Naive thymus-derived CD8-positive, alpha-beta T cell (primary cell): ENCODE measurements around the gene RPS10. TPM values are rescaled to one million over a fixed set of nuclear protein-coding genes. Genes with fewer than 3 reads are reported as not detected.

ENCODE experiments used
- ATAC-seq, 2 donors: fragments of 150-1000 bp; cut with Tn5 transposase in 1 of 2; sonication (Bioruptor Pico), chemical (Tn5 transposase) in 1 of 2; 1 replicate in 1 of 2; 2 replicates in 1 of 2; pipeline ENCODE4 v1.10.0; 2021; ENCODE audit warnings: mild to moderate bottlenecking in 2 of 2, moderate library complexity in 2 of 2
- POLR2A ChIA-PET: fragments of 350-600 bp; sonication (Branson Sonifier 250); formaldehyde crosslinking; loops from one replicate; lab custom pipeline; 2021; ENCODE audit warnings: antibody characterized with exemption; lab: Charles Lee
- DNase-seq, 10 donors: peaks; one replicate each; pipeline versions ENCODE4 v3.0.0 to v3.0.0-alpha.2; 2020 to 2022
- H3K27ac Mint-ChIP-seq, 10 donors: one replicate each; pipeline ENCODE4 v1.8.0; 2020 to 2022; ENCODE audit warnings: mild to moderate bottlenecking in 10 of 10, mixed read lengths in 10 of 10, moderate library complexity in 4 of 10, inconsistent platforms in 1 of 10
- H3K27me3 Mint-ChIP-seq, 5 donors: one replicate each; pipeline ENCODE4 v1.8.0; 2021 to 2022; ENCODE audit warnings: mixed read lengths in 5 of 5
- H3K36me3 Mint-ChIP-seq, 3 donors: one replicate each; pipeline ENCODE4 v1.8.0; 2020 to 2022; ENCODE audit warnings: mixed read lengths in 3 of 3, mild to moderate bottlenecking in 2 of 3, inconsistent platforms in 1 of 3
- H3K4me1 Mint-ChIP-seq, 4 donors: one replicate each; pipeline ENCODE4 v1.8.0; 2021 to 2022; ENCODE audit warnings: mixed read lengths in 4 of 4
- H3K4me3 Mint-ChIP-seq, 10 donors: one replicate each; pipeline ENCODE4 v1.8.0; 2020 to 2022; ENCODE audit warnings: mild to moderate bottlenecking in 10 of 10, mixed read lengths in 10 of 10, moderate library complexity in 6 of 10, inconsistent platforms in 1 of 10
- H3K9me3 Mint-ChIP-seq, 9 donors: one replicate each; pipeline ENCODE4 v1.8.0; 2020 to 2022; ENCODE audit warnings: mixed read lengths in 9 of 9, mild to moderate bottlenecking in 3 of 9, inconsistent platforms in 1 of 9, moderate library complexity in 1 of 9
- polyA plus RNA-seq, 3 donors: library from polyadenylated mRNA; unstranded; fragments of 300-500 nt; fragmentation: Illumina TruSeq; gene quantifications; one replicate each; pipeline ENCODE4 v1.2.3, GENCODE V29; 2021
- total RNA-seq, 8 experiments: library from RNA in 2 of 8; stranded (reverse) in 2 of 8; gene quantifications; one replicate each; pipeline ENCODE4 v1.2.3 and lab custom pipeline; 2021 to 2026

Gene RPS10
- 1,000 to 10,000 TPM; 2,574 to 2,591 TPM for total RNA-seq
- polyA plus RNA-seq, result 1,000 to 10,000 TPM; 2,314 to 2,962 (median 2,356) TPM
- 8.5 to 28.5 (median 19.1) reads per million in 6 experiments for total RNA-seq (lab: John Stamatoyannopoulos, UW)

DNA sequence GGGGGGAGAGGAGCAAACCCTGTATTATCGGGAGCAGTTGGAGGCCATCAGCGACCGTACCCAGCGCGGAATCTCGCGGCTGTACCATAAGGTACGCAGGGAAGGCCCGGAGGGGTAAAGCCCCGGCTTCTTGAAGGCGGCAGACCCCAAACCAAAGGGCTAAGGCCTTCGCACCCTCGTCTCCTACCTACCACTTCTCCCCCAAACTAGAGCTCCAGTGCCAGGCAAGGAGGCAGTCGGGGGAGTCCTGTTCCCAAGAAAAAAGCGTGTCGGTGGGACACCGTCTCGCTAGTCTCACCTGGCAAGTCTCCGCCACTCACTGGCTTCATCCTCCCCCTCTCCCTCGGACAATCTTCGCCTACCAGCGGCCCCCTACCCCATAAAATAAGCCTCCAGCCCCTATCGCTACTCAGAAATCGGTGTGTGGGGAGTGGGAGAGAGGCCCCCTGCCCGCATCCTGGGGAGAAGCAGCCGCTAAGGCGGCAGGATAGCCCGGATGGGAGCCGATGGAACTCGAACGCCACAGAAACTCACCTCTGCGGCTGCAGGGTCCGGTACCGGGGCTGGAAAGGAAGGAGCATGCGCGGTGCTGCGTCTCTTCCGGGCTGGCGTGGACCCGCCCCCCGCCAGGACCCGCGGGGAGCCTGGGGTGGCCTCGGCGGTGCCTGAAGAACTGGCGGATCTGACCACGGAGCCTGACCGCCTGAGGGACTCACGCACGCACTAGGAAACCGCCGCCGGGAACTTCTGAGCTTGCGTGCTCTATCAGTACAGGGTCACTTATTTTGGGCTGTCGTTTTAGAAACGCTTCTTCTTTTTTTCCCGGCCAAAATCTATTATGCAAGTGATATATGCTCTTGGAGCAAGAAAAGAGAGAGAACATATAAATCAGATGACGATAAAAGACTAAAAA lies at the start of gene RPS10:
Gene RPS10 (minus strand): TSS at position 572 of the 913 bp plus-strand sequence. CDS start 848 bp downstream, outside the sequence.
- H3K27me3 Mint-ChIP-seq, result no peaks in the 10 kb centered on the region
- peak within 1 kb of the TSS; percentile 93 to 99 (median 98) for H3K4me3 Mint-ChIP-seq
- DNase-seq, result peak; percentile 80 to 92 (median 89)
- H3K27ac Mint-ChIP-seq, result peak within 1 kb of the TSS; percentile 96 to 99 (median 98)
- peak; percentile 90 to 96 for ATAC-seq
- H3K9me3 Mint-ChIP-seq, result no peaks in the 10 kb centered on the region
- POLR2A ChIA-PET, result interaction anchor here (0.6 to 3.5 kb wide), 14 partner anchors 11 to 835 kb away, joined by 3 to 34 read pairs (median 4); partner anchors contain the start of genes HMGA1 and NUDT3
- peaks cover 4 to 47% (median 13%) of the 10 kb centered on the region in 3 donors for H3K36me3 Mint-ChIP-seq
- H3K4me1 Mint-ChIP-seq, result peaks cover 11 to 39% (median 34%) of the 10 kb centered on the region in 4 donors

DNA sequence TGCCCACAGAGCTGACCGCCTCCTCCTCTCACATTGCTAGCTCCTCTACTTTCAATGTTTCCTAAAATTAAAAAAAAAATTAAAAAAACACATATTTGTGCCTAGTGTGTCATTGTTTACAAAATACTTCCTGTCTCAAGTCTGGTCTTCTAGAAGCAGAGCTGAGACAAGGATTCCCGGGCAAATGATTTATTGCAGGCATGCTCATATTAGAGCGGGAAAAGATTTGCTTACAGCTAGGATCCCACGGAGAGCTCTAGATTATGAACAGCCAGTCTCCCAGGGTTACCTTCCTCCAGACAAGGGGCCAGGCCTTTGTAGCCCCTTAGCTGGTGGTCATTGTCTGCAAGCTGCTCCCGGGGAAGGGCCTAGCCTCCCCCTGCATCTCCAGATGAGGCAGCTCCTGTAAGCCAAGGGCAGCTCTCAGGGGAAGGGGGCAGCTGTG lies 49.4 kb upstream of the RPS10 start:
- no peak overlapping the region for H3K4me3 Mint-ChIP-seq
- H3K36me3 Mint-ChIP-seq, result no peaks in the 10 kb centered on the region
- no peaks in the 10 kb centered on the region for H3K9me3 Mint-ChIP-seq
- DNase-seq (no peak), ATAC-seq (no peak)
- POLR2A ChIA-PET, result no interaction called here
- peaks cover 0 to 1% (median 0%) of the 10 kb centered on the region in 5 donors for H3K27me3 Mint-ChIP-seq
- H3K4me1 Mint-ChIP-seq, result no peaks in the 10 kb centered on the region
- peak overlapping the region in 1 of 10 donors; percentile 36 for H3K27ac Mint-ChIP-seq

DNA sequence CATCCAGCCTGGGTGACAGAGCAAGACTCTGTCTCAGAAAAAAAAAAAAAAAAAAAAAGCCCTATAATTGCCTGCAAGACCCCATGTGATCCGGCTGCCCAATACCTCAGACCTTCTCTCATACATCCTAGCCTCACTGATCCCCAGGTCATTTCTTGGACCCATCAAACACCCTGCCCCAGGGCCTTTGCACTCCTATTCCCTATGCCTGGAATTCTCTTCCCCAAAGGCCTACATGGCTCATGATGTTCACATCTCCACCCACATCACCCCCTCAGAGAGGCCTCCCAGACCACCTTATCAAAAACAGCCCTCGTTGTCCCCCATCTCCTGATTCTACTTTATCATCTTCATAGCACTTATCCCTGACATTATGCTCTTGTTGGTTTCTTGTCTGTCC lies 48.9 kb upstream of the RPS10 start:
- no peaks in the 10 kb centered on the region for H3K4me1 Mint-ChIP-seq
- H3K36me3 Mint-ChIP-seq, result no peaks in the 10 kb centered on the region
- no peaks in the 10 kb centered on the region for H3K9me3 Mint-ChIP-seq
- DNase-seq (no peak), ATAC-seq (no peak)
- H3K4me3 Mint-ChIP-seq, result no peak overlapping the region
- H3K27ac Mint-ChIP-seq, result peak overlapping the region in 1 of 10 donors; percentile 36
- H3K27me3 Mint-ChIP-seq, result peaks cover 0 to 1% (median 0%) of the 10 kb centered on the region in 5 donors
- POLR2A ChIA-PET, result interaction anchor here (0.7 kb wide), 1 partner anchor 51 kb away, joined by 8 read pairs; no protein-coding TSS in a partner anchor

DNA sequence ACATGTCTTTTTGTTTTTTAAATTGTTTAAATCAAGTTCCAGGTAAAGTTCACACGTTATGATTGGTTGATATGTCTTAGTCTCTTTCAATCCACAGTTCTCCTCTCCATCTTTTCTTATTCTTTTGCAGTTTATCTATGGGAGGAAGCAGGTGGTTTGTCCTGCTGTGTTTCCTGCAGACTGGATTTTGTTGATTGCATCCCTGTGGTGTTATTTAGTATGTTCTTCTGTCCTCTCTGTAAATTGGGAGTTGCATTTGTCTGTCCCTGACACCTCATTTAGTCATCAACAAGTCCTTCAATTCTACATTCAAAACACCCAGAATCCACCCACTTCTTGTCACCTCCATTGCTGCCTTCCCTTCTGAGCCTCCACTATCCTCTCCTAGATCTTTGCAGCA lies 48.1 kb upstream of the RPS10 start:
- DNase-seq, result no peak
- Mint-ChIP-seq H3K36me3 (no peaks in the 10 kb centered on the region), H3K27ac (no peak overlapping the region), H3K4me3 (no peak overlapping the region), H3K4me1 (peaks cover 0 to 2% (median 0%) of the 10 kb centered on the region in 4 donors), H3K27me3 (peaks cover 0 to 1% (median 0%) of the 10 kb centered on the region in 5 donors), H3K9me3 (no peaks in the 10 kb centered on the region)
- no peak for ATAC-seq
- POLR2A ChIA-PET, result interaction anchor here (0.7 kb wide), 1 partner anchor 52 kb away, joined by 8 read pairs; no protein-coding TSS in a partner anchor

DNA sequence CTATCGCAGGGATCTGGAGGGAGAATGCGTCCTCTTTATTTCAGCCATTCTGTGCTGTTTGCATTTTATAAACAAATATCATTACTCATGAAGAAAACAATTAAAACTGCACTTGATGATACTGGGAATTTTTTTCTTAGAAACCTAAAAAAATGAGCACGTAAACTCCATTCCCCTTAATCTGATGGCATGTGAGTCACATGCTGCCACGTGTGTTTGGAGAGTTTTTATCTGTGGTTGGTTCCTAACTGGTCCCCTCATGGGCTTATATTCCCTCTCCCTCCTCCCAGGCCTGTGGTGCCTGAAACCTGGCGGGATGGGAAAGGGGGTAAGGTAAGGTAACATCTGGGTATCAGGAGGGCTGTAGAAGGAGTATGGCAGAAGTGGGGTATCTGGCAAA lies 46.6 kb upstream of the RPS10 start:
- H3K9me3 Mint-ChIP-seq, result no peaks in the 10 kb centered on the region
- H3K27me3 Mint-ChIP-seq, result peaks cover 0 to 1% (median 0%) of the 10 kb centered on the region in 5 donors
- H3K36me3 Mint-ChIP-seq, result no peaks in the 10 kb centered on the region
- H3K27ac Mint-ChIP-seq, result no peak overlapping the region
- POLR2A ChIA-PET, result interaction anchor here (0.7 kb wide), 1 partner anchor 152 kb away, joined by 3 read pairs; no protein-coding TSS in a partner anchor
- H3K4me3 Mint-ChIP-seq, result no peak overlapping the region
- ATAC-seq (no peak), DNase-seq (no peak)
- peaks cover 0 to 12% (median 0%) of the 10 kb centered on the region in 4 donors for H3K4me1 Mint-ChIP-seq

DNA sequence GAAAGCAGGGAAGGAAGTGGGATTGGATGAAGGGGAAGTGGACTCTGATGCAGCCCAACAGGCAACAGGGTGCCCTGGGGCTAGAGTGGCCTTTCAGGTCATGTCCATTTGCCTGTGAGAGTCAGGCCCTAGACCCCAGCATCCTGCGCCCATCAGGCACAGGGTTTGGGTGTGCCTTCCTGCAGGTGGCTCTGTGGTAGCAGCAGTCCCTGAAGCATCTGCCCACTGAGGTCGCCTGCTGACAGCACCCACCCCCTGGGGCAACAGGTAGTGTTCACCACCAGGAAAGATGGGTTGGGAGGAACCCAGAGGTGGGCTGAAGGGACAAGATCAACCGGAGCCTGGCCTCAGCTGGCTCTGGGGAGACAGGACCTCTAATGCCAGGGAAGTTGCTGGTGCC lies 43.6 kb upstream of the RPS10 start:
- no peak for ATAC-seq
- H3K27me3 Mint-ChIP-seq, result peaks cover 9 to 20% (median 13%) of the 10 kb centered on the region in 5 donors
- H3K9me3 Mint-ChIP-seq, result no peaks in the 10 kb centered on the region
- DNase-seq, result no peak
- POLR2A ChIA-PET, result no interaction called here
- H3K36me3 Mint-ChIP-seq, result no peaks in the 10 kb centered on the region
- no peak overlapping the region for H3K27ac Mint-ChIP-seq
- no peak overlapping the region for H3K4me3 Mint-ChIP-seq
- H3K4me1 Mint-ChIP-seq, result peaks cover 3 to 23% (median 7%) of the 10 kb centered on the region in 4 donors

DNA sequence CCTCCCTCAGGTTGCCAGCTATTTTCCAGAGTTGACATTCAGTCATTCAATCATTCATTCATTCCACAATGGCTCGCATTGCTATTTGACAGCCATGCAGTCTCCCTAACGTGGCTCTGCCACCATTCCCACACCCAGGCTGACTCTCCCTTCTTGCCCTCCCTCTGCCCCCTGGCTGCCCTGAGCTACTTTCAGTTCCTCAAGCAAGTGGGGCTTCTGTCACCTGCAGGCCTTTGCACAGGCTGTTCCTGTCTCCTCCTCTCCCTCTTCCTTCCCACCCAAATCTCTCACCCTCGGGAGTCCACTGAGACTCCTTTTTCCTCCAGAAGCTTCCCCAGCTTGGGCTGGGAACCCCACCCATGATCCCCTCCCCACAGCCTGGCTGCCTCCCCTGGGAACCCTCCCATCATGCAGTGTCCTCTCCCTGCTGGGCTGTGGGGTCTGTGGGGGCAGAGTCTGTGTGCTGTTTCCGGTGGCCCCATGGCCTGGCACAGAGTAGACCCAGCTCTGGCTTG lies 42.6 kb upstream of the RPS10 start:
- no peak overlapping the region for H3K27ac Mint-ChIP-seq

DNA sequence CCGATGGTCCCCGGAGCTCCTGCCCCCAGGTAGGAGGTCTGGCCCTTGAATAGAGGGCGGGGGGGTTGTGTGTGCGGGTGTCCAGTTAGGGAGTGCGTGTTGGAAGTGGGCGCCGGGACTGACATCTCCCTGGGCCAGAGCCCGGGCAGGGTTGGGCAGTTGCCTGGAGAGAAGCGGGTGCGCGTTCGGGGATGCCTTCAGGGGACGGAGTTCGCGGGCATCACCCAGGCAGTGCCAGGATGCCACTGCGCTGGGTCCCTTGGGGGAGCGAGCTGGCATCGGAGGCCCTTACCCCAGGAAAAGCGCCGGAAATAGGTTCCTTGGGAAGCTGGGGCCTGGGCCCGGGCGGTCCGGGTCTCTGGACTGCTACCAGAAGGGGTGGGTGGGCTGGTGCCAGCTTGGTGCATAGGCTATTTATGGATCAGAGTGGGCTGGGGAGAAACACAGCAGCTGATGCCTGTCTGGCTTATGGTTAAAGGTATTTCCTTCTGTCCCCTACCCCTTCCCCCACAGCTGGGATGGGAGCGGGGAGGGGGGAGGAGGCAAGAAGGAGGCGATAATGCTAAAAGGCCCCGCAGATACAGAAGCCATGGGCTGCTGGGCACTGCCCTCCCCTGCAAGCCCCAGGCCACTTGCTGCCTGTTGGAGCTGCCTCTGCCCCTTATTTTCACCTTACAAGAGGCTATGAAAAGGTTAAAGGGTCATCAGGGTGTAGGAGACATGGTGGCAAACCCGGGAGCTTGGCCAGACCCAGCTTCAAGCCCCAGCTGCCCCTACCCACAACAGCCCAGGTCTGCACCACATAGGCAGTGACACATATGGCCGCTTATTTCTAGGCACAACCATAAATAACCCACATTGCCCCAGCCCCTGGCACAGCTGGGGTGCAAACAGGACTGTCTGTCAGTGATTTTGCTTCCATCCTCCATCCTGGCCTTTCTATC lies 40.6 kb upstream of the RPS10 start:
- POLR2A ChIA-PET, result no interaction called here
- no peaks in the 10 kb centered on the region for H3K36me3 Mint-ChIP-seq
- peak overlapping the region in 1 of 10 donors; percentile 40 for H3K27ac Mint-ChIP-seq
- no peak for DNase-seq
- peaks cover 3 to 23% (median 7%) of the 10 kb centered on the region in 4 donors for H3K4me1 Mint-ChIP-seq
- no peak for ATAC-seq
- H3K27me3 Mint-ChIP-seq, result peaks cover 16 to 38% (median 24%) of the 10 kb centered on the region in 5 donors
- no peaks in the 10 kb centered on the region for H3K9me3 Mint-ChIP-seq
- H3K4me3 Mint-ChIP-seq, result peak overlapping the region in 7 of 10 donors; percentile 28 to 71 (median 34)

More for the DNA sequence above, 42.6 kb upstream of the RPS10 start:
- POLR2A ChIA-PET, result interaction anchor here (0.6 kb wide), 1 partner anchor 9 kb away, joined by 3 read pairs; no protein-coding TSS in a partner anchor
- H3K4me3 Mint-ChIP-seq, result no peak overlapping the region
- ATAC-seq, result no peak
- H3K4me1 Mint-ChIP-seq, result peaks cover 3 to 23% (median 7%) of the 10 kb centered on the region in 4 donors
- H3K9me3 Mint-ChIP-seq, result no peaks in the 10 kb centered on the region
- no peak for DNase-seq
- H3K36me3 Mint-ChIP-seq, result no peaks in the 10 kb centered on the region
- H3K27me3 Mint-ChIP-seq, result peaks cover 12 to 30% (median 18%) of the 10 kb centered on the region in 5 donors

DNA sequence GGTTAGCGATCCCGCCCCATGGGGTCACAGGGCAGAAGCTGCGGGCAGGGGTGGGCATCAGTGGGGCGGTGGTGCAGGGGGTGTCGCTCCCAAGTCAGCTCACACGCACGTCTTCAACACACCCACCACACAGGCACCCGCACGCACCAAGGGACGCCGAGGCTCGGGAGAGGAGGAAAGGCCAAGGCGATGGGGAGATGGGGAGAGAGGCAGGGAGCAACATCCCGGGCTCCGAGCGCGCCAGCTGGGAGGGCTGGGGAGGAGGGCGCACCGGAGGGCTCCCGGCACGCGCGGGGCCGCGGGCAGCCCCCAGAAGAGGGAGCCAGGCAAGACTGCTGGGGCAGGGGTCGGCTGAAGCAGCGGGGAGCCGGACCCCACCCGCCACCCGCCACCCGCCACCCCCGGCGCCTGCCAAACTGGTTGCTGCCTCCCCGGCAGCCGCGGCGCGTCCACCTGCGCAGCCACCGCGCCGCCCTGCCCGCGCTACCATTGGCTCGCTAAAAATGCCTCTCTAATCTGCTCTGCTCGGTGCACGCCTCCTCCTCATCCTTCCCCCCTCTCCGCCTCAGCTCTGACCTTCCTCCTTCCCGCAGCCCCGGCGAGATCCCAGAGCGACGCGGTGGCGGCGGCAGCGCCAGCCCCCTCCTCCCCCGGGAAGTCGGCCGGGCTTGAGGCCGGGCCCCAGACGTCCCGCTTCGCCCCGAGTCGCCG lies 39.8 kb upstream of the RPS10 start, which contains the start of gene PACSIN1:
Gene PACSIN1 (plus strand): TSS at position 546 of the 711 bp plus-strand sequence. CDS start 60,230 bp downstream, outside the sequence.
- ATAC-seq (peak; percentile 63 to 67), DNase-seq (no peak)
- H3K9me3 Mint-ChIP-seq, result no peaks in the 10 kb centered on the region
- no peaks in the 10 kb centered on the region for H3K36me3 Mint-ChIP-seq
- H3K27me3 Mint-ChIP-seq, result peaks cover 16 to 38% (median 24%) of the 10 kb centered on the region in 5 donors
- POLR2A ChIA-PET, result interaction anchor here (0.5 kb wide), 1 partner anchor 120 kb away, joined by 3 read pairs; no protein-coding TSS in a partner anchor
- H3K4me1 Mint-ChIP-seq, result peaks cover 3 to 23% (median 7%) of the 10 kb centered on the region in 4 donors
- peak within 1 kb of the TSS in 1 of 10 donors; percentile 40 for H3K27ac Mint-ChIP-seq
- H3K4me3 Mint-ChIP-seq, result peak within 1 kb of the TSS; percentile 7 to 75 (median 58)

DNA sequence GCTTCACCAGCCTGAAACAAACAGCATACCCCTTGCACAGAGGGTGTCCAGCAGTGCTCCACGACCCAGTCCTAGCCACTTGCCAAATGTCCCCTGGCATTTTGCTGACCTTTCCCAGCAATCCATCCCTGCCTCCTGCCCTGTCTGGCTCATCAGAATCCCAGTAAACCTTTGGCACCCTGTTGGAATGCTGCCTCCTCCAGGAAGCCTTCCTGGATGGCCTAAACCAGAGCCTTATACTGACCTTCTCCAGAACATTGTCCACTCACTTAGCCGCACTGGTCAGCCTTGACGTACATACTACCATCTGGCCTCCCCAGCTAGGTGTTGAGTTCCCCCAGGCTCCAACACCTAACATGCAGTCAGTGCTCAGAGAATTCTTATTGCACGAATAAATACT lies 38.0 kb upstream of the RPS10 start:
- Mint-ChIP-seq H3K36me3 (no peaks in the 10 kb centered on the region), H3K27ac (no peak overlapping the region), H3K4me1 (peaks cover 3 to 21% (median 7%) of the 10 kb centered on the region in 4 donors), H3K27me3 (peaks cover 16 to 38% (median 24%) of the 10 kb centered on the region in 5 donors), H3K4me3 (no peak overlapping the region), H3K9me3 (no peaks in the 10 kb centered on the region)
- no peak for DNase-seq
- POLR2A ChIA-PET, result no interaction called here
- no peak for ATAC-seq

DNA sequence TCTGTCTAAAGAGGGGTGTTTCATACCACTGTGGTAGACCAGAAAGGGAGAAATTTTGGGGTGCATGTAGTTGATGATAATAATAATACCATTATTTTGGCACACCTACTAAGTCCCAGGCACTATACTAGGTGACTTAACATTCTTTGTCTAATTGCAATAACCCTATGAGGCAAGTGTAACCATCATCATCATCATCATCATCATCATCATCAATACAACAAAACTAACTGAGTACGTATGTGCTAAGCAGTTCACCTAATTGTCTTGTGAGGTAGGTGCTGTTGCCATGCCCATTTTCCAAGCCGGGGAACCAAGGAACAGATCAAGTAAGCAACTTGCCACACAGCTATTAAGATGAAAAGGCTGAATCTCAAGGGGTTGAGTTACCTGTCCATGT lies 37.4 kb upstream of the RPS10 start:
- H3K9me3 Mint-ChIP-seq, result no peaks in the 10 kb centered on the region
- no peak overlapping the region for H3K4me3 Mint-ChIP-seq
- H3K36me3 Mint-ChIP-seq, result no peaks in the 10 kb centered on the region
- DNase-seq (no peak), ATAC-seq (no peak)
- POLR2A ChIA-PET, result no interaction called here
- H3K27ac Mint-ChIP-seq, result peak overlapping the region in 1 of 10 donors; percentile 34
- peaks cover 16 to 38% (median 24%) of the 10 kb centered on the region in 5 donors for H3K27me3 Mint-ChIP-seq
- H3K4me1 Mint-ChIP-seq, result peaks cover 3 to 15% (median 7%) of the 10 kb centered on the region in 4 donors
